ENCODE data around the gene CNOT11. TPM values are rescaled to one million over a fixed set of nuclear protein-coding genes. Genes with fewer than 3 reads are reported as not detected.

Gene CNOT11
- total RNA-seq, 2 experiments from 2014 or later, result 39.4 to 46.8 TPM

GRCh38 chr2:101273056-101273455 lies 20.4 kb downstream of the CNOT11 start:
- Mint-ChIP-seq H3K36me3 (ENCODE audit: low read depth) (peaks cover 88% of the 10 kb centered on the region), H3K27ac (peak overlapping the region; percentile 79), H3K9me3 (no peaks in the 10 kb centered on the region), H3K27me3 (no peaks in the 10 kb centered on the region), H3K4me1 (ENCODE audit: low read depth) (peaks cover 55% of the 10 kb centered on the region), H3K4me3 (peak overlapping the region; percentile 7)
- TF ChIP-seq CTCF (IDR thresholded peaks at IDR 0.05), result no peak
- Histone ChIP-seq H3K27ac (ENCODE audit: low read depth in 1 of 2, low read length in 2 of 2) (no peak overlapping the region), H3K36me3 (ENCODE audit: insufficient read depth, low read length) (peaks cover 86% of the 10 kb centered on the region), H3K4me1 (ENCODE audit: insufficient read depth, low read length) (peaks cover 9% of the 10 kb centered on the region), H3K9me3 (ENCODE audit: control insufficient read depth in 1 of 2, insufficient read depth in 1 of 2, low read length in 2 of 2) (no peaks in the 10 kb centered on the region), H3K27me3 (ENCODE audit: control insufficient read depth in 1 of 2, insufficient read depth in 2 of 2, low read length in 2 of 2) (no peaks in the 10 kb centered on the region), H3K4me3 (ENCODE audit: low read length) (no peak overlapping the region)
- no peak for DNase-seq
- no peak for ATAC-seq (ENCODE audit: poor library complexity)
- POLR2A ChIA-PET, result interaction anchor here (1.2 to 2.0 kb wide), 2 partner anchors 13 to 14 kb away, joined by 3 to 4 read pairs; no protein-coding TSS in a partner anchor
- intact Hi-C loops (cut with DNase I, micrococcal nuclease), result loop anchor here (2.0 to 5.0 kb wide), 3 partner anchors 14 to 34 kb away; partner anchors contain the start of gene RNF149 (in 1 of the 2)
- CTCF ChIA-PET, result no interaction called here

GRCh38 chr2:101274142-101274541 lies 21.5 kb downstream of the CNOT11 start:
- POLR2A ChIA-PET, result interaction anchor here (1.1 to 2.0 kb wide), 3 partner anchors 13 to 21 kb away, joined by 3 to 4 read pairs (median 3); no protein-coding TSS in a partner anchor
- ATAC-seq (ENCODE audit: poor library complexity), result no peak
- H3K27me3 Mint-ChIP-seq, result no peaks in the 10 kb centered on the region
- intact Hi-C loops (cut with DNase I, micrococcal nuclease), result loop anchor here in 1 of 2 experiments (5.0 kb wide), 1 partner anchor 33 kb away; the partner anchor contains the start of gene RNF149
- H3K4me3 ChIP-seq (ENCODE audit: low read length), result no peak overlapping the region
- H3K4me1 Mint-ChIP-seq (ENCODE audit: low read depth), result peaks cover 58% of the 10 kb centered on the region
- CTCF ChIA-PET, result interaction anchor here (0.7 to 1.4 kb wide), 3 partner anchors 12 to 135 kb away, joined by 3 read pairs; no protein-coding TSS in a partner anchor
- no peaks in the 10 kb centered on the region for H3K9me3 Mint-ChIP-seq
- no peak for DNase-seq
- H3K36me3 ChIP-seq (ENCODE audit: insufficient read depth, low read length), result peaks cover 87% of the 10 kb centered on the region
- H3K4me1 ChIP-seq (ENCODE audit: insufficient read depth, low read length), result peaks cover 9% of the 10 kb centered on the region
- H3K4me3 Mint-ChIP-seq, result no peak overlapping the region
- peaks cover 88% of the 10 kb centered on the region for H3K36me3 Mint-ChIP-seq (ENCODE audit: low read depth)
- TF ChIP-seq CTCF (IDR thresholded peaks at IDR 0.05), result no peak
- H3K9me3 ChIP-seq (ENCODE audit: control insufficient read depth in 1 of 2, insufficient read depth in 1 of 2, low read length in 2 of 2), result no peaks in the 10 kb centered on the region
- no peaks in the 10 kb centered on the region for H3K27me3 ChIP-seq (ENCODE audit: control insufficient read depth in 1 of 2, insufficient read depth in 2 of 2, low read length in 2 of 2)
- peak overlapping the region; percentile 44 for H3K27ac Mint-ChIP-seq
- H3K27ac ChIP-seq (ENCODE audit: low read depth in 1 of 2, low read length in 2 of 2), result no peak overlapping the region

GRCh38 chr2:101277111-101277510 lies 24.4 kb downstream of the CNOT11 start:
- Mint-ChIP-seq H3K9me3 (no peaks in the 10 kb centered on the region), H3K4me1 (ENCODE audit: low read depth) (peaks cover 63% of the 10 kb centered on the region), H3K27ac (no peak overlapping the region), H3K4me3 (no peak overlapping the region), H3K27me3 (no peaks in the 10 kb centered on the region), H3K36me3 (ENCODE audit: low read depth) (peaks cover 88% of the 10 kb centered on the region)
- ChIA-PET POLR2A (interaction anchor here (1.7 kb wide), 1 partner anchor 24 kb away, joined by 5 read pairs; the partner anchor contains the start of gene CNOT11), CTCF (interaction anchor here (1.2 kb wide), 1 partner anchor 65 kb away, joined by 4 read pairs; no protein-coding TSS in a partner anchor)
- peaks cover 89% of the 10 kb centered on the region for H3K36me3 ChIP-seq (ENCODE audit: insufficient read depth, low read length)
- peak in 1 of 14 experiments; percentile 23 for DNase-seq
- no peak for ATAC-seq (ENCODE audit: poor library complexity)
- no peak overlapping the region for H3K4me3 ChIP-seq (ENCODE audit: low read length)
- intact Hi-C loops (cut with DNase I, micrococcal nuclease), result no loop called here
- H3K4me1 ChIP-seq (ENCODE audit: insufficient read depth, low read length), result peaks cover 11% of the 10 kb centered on the region
- H3K9me3 ChIP-seq (ENCODE audit: control insufficient read depth in 1 of 2, insufficient read depth in 1 of 2, low read length in 2 of 2), result no peaks in the 10 kb centered on the region
- no peak overlapping the region for H3K27ac ChIP-seq (ENCODE audit: low read depth in 1 of 2, low read length in 2 of 2)
- no peaks in the 10 kb centered on the region for H3K27me3 ChIP-seq (ENCODE audit: control insufficient read depth in 1 of 2, insufficient read depth in 2 of 2, low read length in 2 of 2)
- TF ChIP-seq CTCF (IDR thresholded peaks at IDR 0.05), result no peak
